K562 (cell line): ENCODE measurements around the gene PTPN7. TPM values are rescaled to one million over a fixed set of nuclear protein-coding genes. Genes with fewer than 3 reads are reported as not detected.

ENCODE experiments used
- FOXK1 ChIP-seq: sonication (generic); formaldehyde crosslinking; IDR thresholded peaks from 2 replicates; pipeline ENCODE4 v1.8.0; 2022; ENCODE audit warnings: missing genetic modification reagents, mild to moderate bottlenecking, borderline replicate concordance
- L3MBTL2 ChIP-seq: fragments of 450-650 bp; IDR thresholded peaks from 2 replicates; pipeline ENCODE4 v1.6.1; 2016; ENCODE audit warnings: mild to moderate bottlenecking, moderate library complexity
- LCOR ChIP-seq: sonication (generic); formaldehyde crosslinking; IDR thresholded peaks from 2 replicates; pipeline ENCODE4 v1.8.0; 2022; ENCODE audit warnings: mild to moderate bottlenecking, missing genetic modification reagents
- MTA3 ChIP-seq: fragments of 450-650 bp; formaldehyde crosslinking; IDR thresholded peaks from 2 replicates; pipeline ENCODE4 v1.6.1; 2017; ENCODE audit warnings: mild to moderate bottlenecking, borderline replicate concordance
- NONO ChIP-seq, 2 experiments: fragments of 200-400 bp in 1 of 2; fragments of 450-650 bp in 1 of 2; formaldehyde crosslinking in 1 of 2; IDR thresholded peaks; 2 replicates each; pipeline ENCODE4 v1.6.1; 2017; ENCODE audit warnings: low read depth in 2 of 2, mild to moderate bottlenecking in 2 of 2, moderate library complexity in 2 of 2, low read length in 1 of 2
- NR2C2 ChIP-seq, 2 experiments: fragments of 200-800 bp in 1 of 2; sonication (Bioruptor generic) in 1 of 2; sonication (generic) in 1 of 2; formaldehyde crosslinking in 1 of 2; IDR thresholded peaks; 2 replicates each; pipeline versions ENCODE4 v1.6.1 to v1.8.0; 2016 to 2022; ENCODE audit warnings: mild to moderate bottlenecking in 1 of 2, missing compliant biosample characterization in 1 of 2, missing genetic modification characterization in 1 of 2, missing genetic modification reagents in 1 of 2
- POLR3G ChIP-seq: IDR thresholded peaks from 2 replicates; pipeline ENCODE4 v1.6.1; 2011; ENCODE audit not compliant: insufficient read length, insufficient replicate concordance; ENCODE audit errors: extremely low read depth
- STAT5A ChIP-seq: IDR thresholded peaks from 2 replicates; pipeline ENCODE4 v1.6.1; 2012; ENCODE audit warnings: low read length, inconsistent platforms, borderline replicate concordance
- ZBED1 ChIP-seq: IDR thresholded peaks from 2 replicates; pipeline ENCODE4 v1.6.1; 2014
- ZNF589 ChIP-seq: fragments of 200-800 bp; sonication (Bioruptor generic); IDR thresholded peaks from 2 replicates; pipeline ENCODE4 v1.6.1; 2016; ENCODE audit warnings: low read depth, missing genetic modification characterization, missing compliant biosample characterization
- ZNF644 ChIP-seq: fragments of 200-800 bp; sonication (Bioruptor generic); IDR thresholded peaks from 2 replicates; pipeline ENCODE4 v1.6.1; 2016; ENCODE audit warnings: low read depth, missing genetic modification characterization, missing compliant biosample characterization
- ZSCAN32 ChIP-seq: fragments of 450-650 bp; formaldehyde crosslinking; IDR thresholded peaks from 2 replicates; pipeline ENCODE4 v1.4.0; 2020; ENCODE audit warnings: mild to moderate bottlenecking, moderate library complexity
- polyA plus RNA-seq, 8 experiments: library from polyadenylated mRNA; depleted of rRNA in 4 of 8; stranded (reverse) in 5 of 8; unstranded in 3 of 8; fragments of >200 nt; fragmentation: Nextera tagmentation in 2 of 8; fragmentation: Illumina TruSeq in 1 of 8; extraction: Ambion mirVana in 2 of 8; extraction: Trizol in 1 of 8; gene quantifications; 2 replicates each; pipeline versions ENCODE4 v1.2.1 to v1.2.3, GENCODE V29; 2011 to 2014; ENCODE audit warnings: inconsistent platforms in 1 of 8, missing spikeins in 1 of 8
- total RNA-seq, 7 experiments: library from RNA; depleted of rRNA in 6 of 7; stranded (reverse); fragments of >200 nt in 6 of 7; fragmentation: Illumina TruSeq in 2 of 7; extraction: Trizol in 2 of 7; gene quantifications; 2 replicates each; pipeline versions ENCODE4 v1.2.1 to v1.2.3, GENCODE V29; 2011 to 2021; ENCODE audit warnings: low replicate concordance in 1 of 7
- TF ChIP-seq, protein P1 (sequence below): fragments of 250-450 bp; sonication (Bioruptor Pico); IDR thresholded peaks from 2 replicates; pipeline ENCODE4 v1.4.0; 2020; ENCODE audit warnings: mild to moderate bottlenecking, moderate library complexity, borderline replicate concordance
- TF ChIP-seq, protein P2 (sequence below): fragments of 450-650 bp; formaldehyde crosslinking; IDR thresholded peaks from 2 replicates; pipeline ENCODE4 v1.4.0; 2022; ENCODE audit warnings: mild to moderate bottlenecking, moderate library complexity
- TF ChIP-seq, protein P3 (sequence below): sonication (generic); IDR thresholded peaks from 2 replicates; pipeline ENCODE4 v1.6.1; 2016

The PTPN7 gene
- total and polyA plus RNA-seq, 9 of the 15 experiments (the other 6 are each of a cell fraction or from before 2014, with no cell fraction given): 18.7 to 144 (median 120) TPM

- TF ChIP-seq, protein P1, sequence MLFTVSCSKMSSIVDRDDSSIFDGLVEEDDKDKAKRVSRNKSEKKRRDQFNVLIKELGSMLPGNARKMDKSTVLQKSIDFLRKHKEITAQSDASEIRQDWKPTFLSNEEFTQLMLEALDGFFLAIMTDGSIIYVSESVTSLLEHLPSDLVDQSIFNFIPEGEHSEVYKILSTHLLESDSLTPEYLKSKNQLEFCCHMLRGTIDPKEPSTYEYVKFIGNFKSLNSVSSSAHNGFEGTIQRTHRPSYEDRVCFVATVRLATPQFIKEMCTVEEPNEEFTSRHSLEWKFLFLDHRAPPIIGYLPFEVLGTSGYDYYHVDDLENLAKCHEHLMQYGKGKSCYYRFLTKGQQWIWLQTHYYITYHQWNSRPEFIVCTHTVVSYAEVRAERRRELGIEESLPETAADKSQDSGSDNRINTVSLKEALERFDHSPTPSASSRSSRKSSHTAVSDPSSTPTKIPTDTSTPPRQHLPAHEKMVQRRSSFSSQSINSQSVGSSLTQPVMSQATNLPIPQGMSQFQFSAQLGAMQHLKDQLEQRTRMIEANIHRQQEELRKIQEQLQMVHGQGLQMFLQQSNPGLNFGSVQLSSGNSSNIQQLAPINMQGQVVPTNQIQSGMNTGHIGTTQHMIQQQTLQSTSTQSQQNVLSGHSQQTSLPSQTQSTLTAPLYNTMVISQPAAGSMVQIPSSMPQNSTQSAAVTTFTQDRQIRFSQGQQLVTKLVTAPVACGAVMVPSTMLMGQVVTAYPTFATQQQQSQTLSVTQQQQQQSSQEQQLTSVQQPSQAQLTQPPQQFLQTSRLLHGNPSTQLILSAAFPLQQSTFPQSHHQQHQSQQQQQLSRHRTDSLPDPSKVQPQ (CRISPR knock-in tag): no peak
- TF ChIP-seq, protein P2, sequence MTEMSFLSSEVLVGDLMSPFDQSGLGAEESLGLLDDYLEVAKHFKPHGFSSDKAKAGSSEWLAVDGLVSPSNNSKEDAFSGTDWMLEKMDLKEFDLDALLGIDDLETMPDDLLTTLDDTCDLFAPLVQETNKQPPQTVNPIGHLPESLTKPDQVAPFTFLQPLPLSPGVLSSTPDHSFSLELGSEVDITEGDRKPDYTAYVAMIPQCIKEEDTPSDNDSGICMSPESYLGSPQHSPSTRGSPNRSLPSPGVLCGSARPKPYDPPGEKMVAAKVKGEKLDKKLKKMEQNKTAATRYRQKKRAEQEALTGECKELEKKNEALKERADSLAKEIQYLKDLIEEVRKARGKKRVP (CRISPR knock-in tag): no peak; the same call in none of the 2 replicates
- TF ChIP-seq NONO (IDR thresholded peaks at IDR 0.05; ENCODE audit: low read depth in 2 of 2, low read length in 1 of 2): no peak
- TF ChIP-seq L3MBTL2: peak; percentile 53
- TF ChIP-seq ZBED1: no peak
- 0 out of 2 replicates have a peak, but pooled peaks have one; percentile 4 for TF ChIP-seq ZNF589
- TF ChIP-seq NR2C2 (CRISPR knock-in tag; IDR thresholded peaks at IDR 0.05): no peak
- no peak for TF ChIP-seq NR2C2 (tag; IDR thresholded peaks at IDR 0.05)
- TF ChIP-seq ZSCAN32: no peak
- TF ChIP-seq MTA3: peak; percentile 79
- 0 out of 2 replicates have a peak, but pooled peaks have one; percentile 45 for TF ChIP-seq FOXK1 (CRISPR knock-in tag)
- TF ChIP-seq LCOR (CRISPR knock-in tag): no peak
- TF ChIP-seq ZNF644 (tag): 0 out of 2 replicates have a peak, but pooled peaks have one; percentile 18
- TF ChIP-seq, protein P3, sequence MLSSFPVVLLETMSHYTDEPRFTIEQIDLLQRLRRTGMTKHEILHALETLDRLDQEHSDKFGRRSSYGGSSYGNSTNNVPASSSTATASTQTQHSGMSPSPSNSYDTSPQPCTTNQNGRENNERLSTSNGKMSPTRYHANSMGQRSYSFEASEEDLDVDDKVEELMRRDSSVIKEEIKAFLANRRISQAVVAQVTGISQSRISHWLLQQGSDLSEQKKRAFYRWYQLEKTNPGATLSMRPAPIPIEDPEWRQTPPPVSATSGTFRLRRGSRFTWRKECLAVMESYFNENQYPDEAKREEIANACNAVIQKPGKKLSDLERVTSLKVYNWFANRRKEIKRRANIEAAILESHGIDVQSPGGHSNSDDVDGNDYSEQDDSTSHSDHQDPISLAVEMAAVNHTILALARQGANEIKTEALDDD: no peak
- TF ChIP-seq POLR3G: no peak
- no peak for TF ChIP-seq STAT5A
Measured at GRCh38 chr1:202164271-202165037, 4.1 kb upstream of the PTPN7 start (continued).
